T-helper 17 cell (primary cell): Measurements from ENCODE around the gene DNMT3A. TPM values are rescaled to one million over a fixed set of nuclear protein-coding genes. Genes with fewer than 3 reads are reported as not detected.

Experiments
- ATAC-seq: fragments of 150-1000 bp; cut with Tn5 transposase; 2 replicates; pipeline ENCODE4 v1.10.0; 2021; ENCODE audit warnings: mild to moderate bottlenecking, moderate library complexity
- DNase-seq, 3 donors: peaks; one replicate each; pipeline versions ENCODE4 v3.0.0 to v3.0.0-alpha.2; 2020 to 2021
- H3K9me3 ChIP-seq: one replicate; pipeline ENCODE4 v1.7.0; 2013; ENCODE audit warnings: low read length, mild to moderate bottlenecking; ENCODE audit not compliant: control insufficient read depth, poor library complexity, severe bottlenecking
- H3K27ac Mint-ChIP-seq: one replicate; pipeline ENCODE4 v1.8.0; 2022; ENCODE audit warnings: mild to moderate bottlenecking, moderate library complexity, mixed read lengths
- H3K27me3 Mint-ChIP-seq: one replicate; pipeline ENCODE4 v1.8.0; 2022; ENCODE audit warnings: mixed read lengths
- H3K36me3 Mint-ChIP-seq: one replicate; pipeline ENCODE4 v1.8.0; 2022; ENCODE audit warnings: low read depth, mixed read lengths
- H3K4me1 Mint-ChIP-seq: one replicate; pipeline ENCODE4 v1.8.0; 2022; ENCODE audit warnings: mild to moderate bottlenecking, mixed read lengths
- H3K4me3 Mint-ChIP-seq: one replicate; pipeline ENCODE4 v1.8.0; 2022; ENCODE audit warnings: mild to moderate bottlenecking, moderate library complexity, mixed read lengths
- total RNA-seq, 4 donors: library from RNA in 2 of 4; stranded (reverse) in 2 of 4; gene quantifications; one replicate each; pipeline ENCODE4 v1.2.3 and lab custom pipeline; 2022 to 2026

DNMT3A gene
- total RNA-seq, 2 donors from 2014 or later = 62.8 to 67.6 TPM

DNA sequence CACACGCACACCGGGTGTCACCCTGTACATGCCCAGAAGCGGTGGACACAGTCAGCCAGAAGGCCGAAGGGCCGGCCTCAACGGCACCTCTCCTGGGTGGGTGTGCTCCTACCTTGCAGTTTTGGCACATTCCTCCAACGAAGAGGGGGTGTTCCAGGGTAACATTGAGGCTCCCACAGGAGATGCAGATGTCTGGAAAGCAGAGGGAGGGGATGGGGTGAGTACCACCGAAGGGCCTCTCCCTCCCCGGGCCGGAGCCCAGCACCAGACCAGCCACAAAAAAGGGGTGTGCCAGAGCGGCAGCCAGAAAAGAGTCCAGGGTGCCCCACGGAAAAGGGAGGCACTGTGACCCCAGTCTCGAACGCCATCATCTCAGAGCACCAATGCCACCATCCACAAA is 96.6 kb downstream of the DNMT3A start:
- H3K27me3 Mint-ChIP-seq = no peaks in the 10 kb centered on the region
- peaks cover 13% of the 10 kb centered on the region for H3K4me1 Mint-ChIP-seq
- H3K9me3 ChIP-seq = no peaks in the 10 kb centered on the region
- H3K36me3 Mint-ChIP-seq = peaks cover 9% of the 10 kb centered on the region
- ATAC-seq (no peak), DNase-seq (no peak)
- H3K4me3 Mint-ChIP-seq = no peak overlapping the region
- no peak overlapping the region for H3K27ac Mint-ChIP-seq

DNA sequence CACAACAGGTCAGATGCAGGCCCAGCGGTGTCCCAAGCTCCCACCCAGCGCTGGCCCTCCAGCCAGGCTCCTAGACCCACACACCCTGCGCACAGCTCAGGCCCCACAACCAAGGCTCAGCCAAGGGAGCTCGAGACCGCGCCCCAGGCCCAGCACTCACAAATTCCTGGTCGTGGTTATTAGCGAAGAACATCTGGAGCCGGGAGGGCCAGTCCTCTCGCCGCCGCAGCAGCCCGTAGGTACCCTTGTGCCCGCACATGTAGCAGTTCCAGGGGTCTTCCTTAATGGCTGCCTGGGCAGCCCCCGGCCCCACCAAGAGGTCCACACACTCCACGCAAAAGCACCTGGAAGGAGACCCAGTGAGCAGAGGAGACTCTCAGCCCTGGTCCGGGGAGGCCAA is 97.7 kb downstream of the DNMT3A start:
- H3K36me3 Mint-ChIP-seq = peaks cover 6% of the 10 kb centered on the region
- DNase-seq (no peak), ATAC-seq (no peak)
- peaks cover 5% of the 10 kb centered on the region for H3K4me1 Mint-ChIP-seq
- H3K4me3 Mint-ChIP-seq = no peak overlapping the region
- no peaks in the 10 kb centered on the region for H3K27me3 Mint-ChIP-seq
- no peaks in the 10 kb centered on the region for H3K9me3 ChIP-seq
- H3K27ac Mint-ChIP-seq = no peak overlapping the region

DNA sequence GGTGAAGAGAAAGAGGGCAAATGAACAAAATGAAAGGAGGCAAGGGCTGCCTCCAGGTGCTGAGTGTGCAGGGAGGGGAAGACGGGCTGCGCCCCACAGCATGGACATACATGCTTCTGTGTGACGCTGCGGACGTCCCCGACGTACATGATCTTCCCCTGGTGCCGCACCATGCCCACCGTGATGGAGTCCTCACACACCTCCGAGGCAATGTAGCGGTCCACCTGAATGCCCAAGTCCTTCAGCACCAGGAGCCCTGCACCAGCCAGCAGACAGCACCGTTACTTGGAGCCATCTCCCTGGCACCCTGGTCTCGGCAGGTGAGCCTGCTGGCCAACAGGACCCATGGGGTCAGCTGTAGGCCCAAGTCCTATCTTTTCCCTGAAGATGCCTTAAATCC is 100.3 kb downstream of the DNMT3A start:
- Mint-ChIP-seq H3K27me3 (no peaks in the 10 kb centered on the region), H3K36me3 (peaks cover 8% of the 10 kb centered on the region), H3K4me3 (no peak overlapping the region), H3K27ac (no peak overlapping the region), H3K4me1 (peaks cover 5% of the 10 kb centered on the region)
- H3K9me3 ChIP-seq = no peaks in the 10 kb centered on the region
- ATAC-seq = no peak
- DNase-seq = no peak

DNA sequence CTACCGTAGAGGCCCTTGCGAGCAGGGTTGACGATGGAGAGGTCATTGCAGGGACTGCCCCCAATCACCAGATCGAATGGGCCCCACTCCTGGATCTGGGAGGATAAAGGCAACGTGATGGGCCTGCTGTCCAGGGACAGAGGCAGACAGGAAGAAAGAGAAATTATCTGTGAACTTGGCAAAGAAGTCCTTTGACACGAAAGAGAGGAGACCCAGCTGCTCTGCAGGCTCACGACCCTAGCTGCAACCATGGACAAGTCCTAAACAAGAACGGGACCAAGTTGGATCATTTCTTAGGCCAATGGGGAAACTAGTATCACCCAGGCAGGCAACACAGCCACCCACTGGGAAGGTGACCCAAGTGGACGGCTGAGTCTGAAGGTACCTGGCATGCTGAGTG is 101.1 kb downstream of the DNMT3A start:
- peaks cover 7% of the 10 kb centered on the region for H3K36me3 Mint-ChIP-seq

DNA sequence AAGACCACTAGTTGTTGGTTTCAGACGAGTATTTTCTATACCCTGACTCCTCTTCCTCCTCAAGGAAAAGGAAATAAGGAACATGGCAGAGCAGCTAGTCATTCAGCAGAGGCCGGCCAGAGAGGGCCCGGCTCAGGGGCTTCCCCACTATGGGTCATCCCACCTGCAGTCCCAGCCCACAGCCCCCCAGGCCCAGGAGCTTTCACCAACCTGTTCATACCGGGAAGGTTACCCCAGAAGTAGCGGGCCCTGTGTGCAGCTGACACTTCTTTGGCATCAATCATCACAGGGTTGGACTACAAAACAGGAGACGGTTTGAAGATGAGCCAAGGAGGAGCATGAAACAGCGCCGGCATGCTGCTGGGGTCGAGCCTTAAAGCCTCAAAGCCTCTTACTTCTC is 102.8 kb downstream of the DNMT3A start:
- H3K9me3 ChIP-seq = no peaks in the 10 kb centered on the region
- H3K4me3 Mint-ChIP-seq = no peak overlapping the region
- H3K27me3 Mint-ChIP-seq = no peaks in the 10 kb centered on the region
- DNase-seq = no peak
- no peak for ATAC-seq
- H3K4me1 Mint-ChIP-seq = peaks cover 5% of the 10 kb centered on the region
- H3K36me3 Mint-ChIP-seq = peaks cover 9% of the 10 kb centered on the region
- H3K27ac Mint-ChIP-seq = no peak overlapping the region

More for the DNA sequence above, 101.1 kb downstream of the DNMT3A start:
- Mint-ChIP-seq H3K27ac (no peak overlapping the region), H3K4me1 (peaks cover 5% of the 10 kb centered on the region), H3K4me3 (no peak overlapping the region), H3K27me3 (no peaks in the 10 kb centered on the region)
- H3K9me3 ChIP-seq = no peaks in the 10 kb centered on the region
- DNase-seq (no peak), ATAC-seq (no peak)

DNA sequence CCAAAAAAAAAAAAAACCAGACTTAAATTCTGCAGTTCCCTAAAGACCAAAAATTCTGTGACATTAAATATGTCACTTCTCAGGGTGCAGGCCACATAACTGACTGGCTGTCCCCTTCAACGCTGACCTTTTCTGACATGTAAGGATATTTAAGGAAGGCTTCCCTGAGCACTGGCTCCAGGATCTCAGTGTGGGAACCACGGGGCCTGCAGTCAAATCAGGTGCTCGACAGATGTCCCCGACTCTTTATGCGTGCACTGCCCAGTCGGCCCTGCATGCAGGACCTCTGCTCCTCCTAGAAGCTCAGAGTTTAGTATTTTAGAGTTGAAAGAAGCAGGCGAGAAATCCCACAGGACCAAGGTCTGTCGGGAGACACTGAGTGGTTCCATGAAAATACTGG is 104.0 kb downstream of the DNMT3A start:
- H3K9me3 ChIP-seq = no peaks in the 10 kb centered on the region
- no peak for DNase-seq
- H3K36me3 Mint-ChIP-seq = peaks cover 9% of the 10 kb centered on the region
- H3K4me3 Mint-ChIP-seq = no peak overlapping the region
- peak overlapping the region; percentile 67 for H3K27ac Mint-ChIP-seq
- H3K27me3 Mint-ChIP-seq = no peaks in the 10 kb centered on the region
- peaks cover 5% of the 10 kb centered on the region for H3K4me1 Mint-ChIP-seq
- no peak for ATAC-seq

DNA sequence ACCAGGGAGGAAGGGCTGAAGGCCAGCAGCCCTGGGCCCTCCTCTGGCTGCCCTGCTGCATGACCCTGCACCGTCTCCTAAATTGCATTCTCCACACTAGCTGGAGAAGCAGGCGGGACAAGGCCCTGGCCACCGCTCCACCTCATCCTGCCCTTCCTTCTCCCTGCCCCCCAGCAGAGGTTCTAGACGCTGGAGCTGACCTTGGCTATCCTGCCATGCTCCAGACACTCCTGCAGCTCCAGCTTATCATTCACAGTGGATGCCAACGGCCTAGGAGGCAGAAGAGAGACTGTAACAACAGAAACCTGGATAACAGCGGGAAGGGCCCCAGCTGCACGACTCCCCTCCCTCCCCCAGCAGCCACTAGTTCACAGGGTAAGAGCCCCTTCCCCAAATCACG is 105.0 kb downstream of the DNMT3A start:
- H3K27ac Mint-ChIP-seq = peak overlapping the region; percentile 67
- DNase-seq (no peak), ATAC-seq (no peak)
- no peak overlapping the region for H3K4me3 Mint-ChIP-seq
- peaks cover 12% of the 10 kb centered on the region for H3K36me3 Mint-ChIP-seq
- H3K27me3 Mint-ChIP-seq = no peaks in the 10 kb centered on the region
- peaks cover 3% of the 10 kb centered on the region for H3K4me1 Mint-ChIP-seq
- H3K9me3 ChIP-seq = no peaks in the 10 kb centered on the region

DNA sequence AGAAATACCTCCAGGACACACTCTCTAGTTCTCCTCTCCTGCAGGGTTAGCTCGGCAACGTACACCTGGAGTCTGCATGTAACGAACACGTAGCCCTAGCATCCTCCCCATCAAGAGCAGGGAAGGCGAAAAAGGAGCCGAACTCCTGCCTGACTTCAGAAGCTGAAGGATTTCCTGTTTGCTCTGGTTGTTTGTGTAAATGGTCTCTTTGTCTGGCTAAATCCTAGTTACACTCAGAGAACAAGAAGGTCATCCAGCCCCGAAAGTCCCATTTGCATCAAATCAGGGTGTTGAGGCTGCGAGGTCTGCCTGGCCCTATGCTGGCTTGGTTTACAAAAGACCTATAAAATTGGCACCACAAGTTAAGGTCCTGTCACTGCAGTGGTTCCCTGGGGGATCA is 107.0 kb downstream of the DNMT3A start:
- Mint-ChIP-seq H3K4me3 (no peak overlapping the region), H3K27ac (no peak overlapping the region), H3K36me3 (peaks cover 10% of the 10 kb centered on the region)

DNA sequence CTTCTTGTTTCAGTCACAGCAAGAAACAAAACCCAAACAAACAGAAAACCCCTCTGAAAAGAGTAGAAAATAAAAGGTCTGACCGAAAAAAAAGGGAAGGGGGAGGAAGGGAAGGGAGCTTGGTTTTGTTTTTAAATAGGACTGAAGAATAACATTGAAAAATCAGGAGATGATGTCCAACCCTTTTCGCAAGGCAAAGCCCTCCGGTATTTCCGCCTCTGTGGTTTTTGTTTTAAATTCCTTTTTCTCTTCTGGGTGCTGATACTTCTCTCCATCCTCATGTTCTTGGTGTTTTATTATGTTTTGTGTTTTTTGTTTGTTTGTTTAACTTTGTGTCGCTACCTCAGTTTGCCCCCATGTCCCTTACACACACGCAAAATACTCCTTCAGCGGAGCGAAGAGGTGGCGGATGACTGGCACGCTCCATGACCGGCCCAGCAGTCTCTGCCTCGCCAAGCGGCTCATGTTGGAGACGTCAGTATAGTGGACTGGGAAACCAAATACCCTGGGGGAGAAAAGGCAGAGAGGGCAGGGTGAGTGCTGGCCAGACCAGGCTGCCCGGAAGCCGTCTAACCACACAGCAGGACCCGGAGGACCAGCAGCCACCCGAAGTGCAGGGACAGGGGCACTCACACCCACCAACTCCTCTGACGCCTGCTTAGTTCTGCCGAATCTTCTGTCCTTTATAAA is 107.7 kb downstream of the DNMT3A start:
- ATAC-seq (no peak), DNase-seq (no peak)
- H3K4me3 Mint-ChIP-seq = no peak overlapping the region
- no peaks in the 10 kb centered on the region for H3K9me3 ChIP-seq
- peaks cover 5% of the 10 kb centered on the region for H3K4me1 Mint-ChIP-seq
- no peak overlapping the region for H3K27ac Mint-ChIP-seq
- H3K36me3 Mint-ChIP-seq = peaks cover 10% of the 10 kb centered on the region
- H3K27me3 Mint-ChIP-seq = no peaks in the 10 kb centered on the region

More for the DNA sequence above, 107.0 kb downstream of the DNMT3A start:
- H3K9me3 ChIP-seq = no peaks in the 10 kb centered on the region
- no peak for DNase-seq
- H3K4me1 Mint-ChIP-seq = peaks cover 3% of the 10 kb centered on the region
- ATAC-seq = no peak
- no peaks in the 10 kb centered on the region for H3K27me3 Mint-ChIP-seq

DNA sequence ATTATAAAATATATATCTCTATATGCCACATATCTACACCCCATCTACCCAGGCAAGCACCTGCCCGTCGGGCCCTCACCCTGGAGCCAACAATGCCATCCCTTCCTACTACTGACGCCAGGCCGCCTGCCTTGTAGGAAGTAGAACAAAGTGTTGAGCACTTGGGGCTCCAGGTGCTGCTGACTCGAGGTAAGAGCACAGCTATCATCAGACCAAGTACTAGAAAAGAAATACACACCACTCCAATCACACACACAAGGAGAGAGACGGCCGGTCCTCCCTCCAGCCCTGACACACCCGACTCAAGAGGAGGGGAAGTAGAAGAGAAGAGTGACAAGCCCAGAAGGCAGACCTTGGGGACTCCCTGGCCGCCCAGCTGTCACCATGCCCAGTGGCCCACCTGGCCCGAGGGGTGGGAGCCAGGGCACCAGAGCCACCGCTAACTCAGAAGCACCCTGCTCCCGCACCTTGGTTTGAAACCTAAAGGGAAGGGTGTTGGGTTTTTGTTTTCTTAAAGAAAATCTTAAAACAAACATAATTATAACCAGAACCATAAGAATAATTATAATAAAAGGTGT is 109.4 kb downstream of the DNMT3A start:
- Mint-ChIP-seq H3K4me3 (no peak overlapping the region), H3K4me1 (peaks cover 5% of the 10 kb centered on the region), H3K36me3 (peaks cover 10% of the 10 kb centered on the region), H3K27me3 (no peaks in the 10 kb centered on the region), H3K27ac (no peak overlapping the region)
- H3K9me3 ChIP-seq = no peaks in the 10 kb centered on the region
- no peak for ATAC-seq
- DNase-seq = no peak

DNA sequence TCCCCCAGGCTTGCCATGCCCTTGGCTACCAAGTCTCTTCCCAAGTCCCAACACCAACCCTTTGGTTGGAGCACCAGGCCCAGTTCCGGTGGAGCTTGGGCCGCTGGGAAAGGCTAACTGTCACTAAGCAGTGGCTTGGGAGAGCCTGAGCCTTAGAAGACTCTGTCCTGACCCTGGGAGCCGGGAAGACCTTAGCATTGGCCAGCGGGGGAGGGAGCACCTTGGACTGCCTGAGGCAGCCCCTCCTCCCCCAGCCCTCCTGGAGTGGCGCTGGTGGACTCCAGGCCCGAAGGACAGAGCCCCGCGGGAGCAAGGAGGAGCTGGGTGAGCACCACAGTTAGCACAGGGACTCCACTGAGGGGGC is 110.8 kb downstream of the DNMT3A start:
- no peaks in the 10 kb centered on the region for H3K9me3 ChIP-seq
- ATAC-seq (no peak), DNase-seq (no peak)
- Mint-ChIP-seq H3K36me3 (peaks cover 7% of the 10 kb centered on the region), H3K27ac (no peak overlapping the region), H3K27me3 (no peaks in the 10 kb centered on the region), H3K4me1 (peaks cover 2% of the 10 kb centered on the region), H3K4me3 (no peak overlapping the region)

DNA sequence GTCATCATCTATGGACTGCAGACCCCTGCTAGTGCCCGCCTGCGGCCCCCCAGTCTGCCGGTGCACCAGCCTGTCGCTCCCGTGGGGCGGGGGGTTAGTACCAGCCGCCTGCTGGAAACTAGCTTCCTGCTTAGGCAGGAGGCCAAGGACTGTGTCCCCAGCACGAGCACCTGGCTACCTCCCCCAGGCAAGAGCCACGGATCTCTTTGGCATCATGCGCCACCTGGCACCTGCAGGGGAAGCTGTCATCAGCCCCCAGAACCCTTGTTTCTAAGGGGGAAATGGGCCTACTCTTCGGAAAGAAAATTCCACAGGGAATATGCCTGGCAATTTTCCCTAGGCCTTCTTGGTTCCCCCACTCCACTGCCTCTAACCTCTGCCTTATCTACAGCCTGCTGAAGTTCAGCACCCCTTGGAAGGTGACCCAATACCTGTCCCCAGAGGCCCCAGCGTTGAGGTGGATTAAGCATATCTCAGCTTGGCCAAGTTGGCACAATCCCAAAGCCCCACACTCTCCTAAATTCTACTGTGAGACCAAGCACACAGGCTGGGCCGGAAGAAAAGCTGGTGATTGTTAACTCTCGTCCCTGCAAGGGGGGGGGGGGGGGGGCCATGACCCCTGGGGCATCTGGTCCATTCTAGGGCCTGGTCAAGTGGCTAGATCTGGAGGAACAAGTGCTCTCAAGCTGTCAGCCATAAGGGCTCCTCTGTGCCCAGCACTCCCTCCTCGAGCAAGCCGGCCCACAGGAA is 111.4 kb downstream of the DNMT3A start:
- Mint-ChIP-seq H3K4me1 (peaks cover 2% of the 10 kb centered on the region), H3K27me3 (no peaks in the 10 kb centered on the region), H3K4me3 (no peak overlapping the region), H3K27ac (no peak overlapping the region), H3K36me3 (peaks cover 5% of the 10 kb centered on the region)
- H3K9me3 ChIP-seq = no peaks in the 10 kb centered on the region
- ATAC-seq (no peak), DNase-seq (no peak)

DNA sequence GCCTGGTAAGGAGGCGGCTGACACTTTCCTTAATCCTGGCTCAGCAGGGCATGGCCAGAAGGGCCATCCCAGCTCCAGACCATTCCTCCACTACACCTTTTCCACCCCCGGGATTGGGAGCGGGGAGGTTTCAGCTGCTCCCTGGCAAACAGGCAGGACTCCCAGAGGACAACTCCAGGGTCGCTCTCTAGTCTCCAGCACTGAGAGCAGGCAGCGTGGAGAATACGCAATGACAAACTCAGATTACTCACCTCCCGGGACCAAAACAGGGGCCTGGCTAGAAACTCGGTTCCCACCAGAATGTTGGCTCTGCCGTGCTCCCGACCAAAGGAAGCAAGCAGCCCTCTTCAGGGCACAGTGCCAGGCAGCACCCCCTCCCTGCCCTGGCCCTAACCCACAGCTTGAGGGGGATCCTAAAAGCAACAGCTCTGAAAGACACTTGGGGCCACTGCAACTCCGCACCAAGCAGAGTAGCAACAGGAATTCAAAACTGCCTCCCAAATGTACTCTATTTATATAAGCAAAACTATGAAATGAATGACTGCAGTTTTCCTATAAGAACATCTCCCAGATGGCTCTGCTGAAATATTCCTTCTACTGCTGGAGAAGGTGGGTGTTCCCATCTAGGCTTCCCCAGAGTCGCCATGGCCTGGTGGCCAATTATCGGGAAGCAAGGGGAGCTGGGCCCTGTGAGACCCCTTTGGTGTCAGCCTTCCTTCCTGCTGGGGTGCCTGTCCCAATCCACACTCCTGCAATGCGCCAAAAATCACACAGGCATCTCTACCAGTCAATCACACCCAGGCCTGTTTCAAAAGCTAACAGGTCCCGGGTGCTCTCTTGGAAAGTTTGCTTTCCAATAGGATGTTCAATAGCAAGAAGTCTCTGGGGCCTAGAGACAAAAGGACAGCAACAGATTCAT is 112.2 kb downstream of the DNMT3A start:
- ATAC-seq (no peak), DNase-seq (no peak)
- H3K4me3 Mint-ChIP-seq = no peak overlapping the region
- no peaks in the 10 kb centered on the region for H3K9me3 ChIP-seq
- peaks cover 2% of the 10 kb centered on the region for H3K4me1 Mint-ChIP-seq
- H3K36me3 Mint-ChIP-seq = peaks cover 5% of the 10 kb centered on the region
- peak overlapping the region; percentile 32 for H3K27ac Mint-ChIP-seq
- H3K27me3 Mint-ChIP-seq = no peaks in the 10 kb centered on the region
